NCI-H524 treated with DMSO at 0.1 percent for 48 hours (cell line): ENCODE measurements around the gene OR10H5.

Experiments
- DNase-seq: peaks from one replicate; lab custom pipeline; 2025; lab: John Stamatoyannopoulos, UW

Gene OR10H5

DNA sequence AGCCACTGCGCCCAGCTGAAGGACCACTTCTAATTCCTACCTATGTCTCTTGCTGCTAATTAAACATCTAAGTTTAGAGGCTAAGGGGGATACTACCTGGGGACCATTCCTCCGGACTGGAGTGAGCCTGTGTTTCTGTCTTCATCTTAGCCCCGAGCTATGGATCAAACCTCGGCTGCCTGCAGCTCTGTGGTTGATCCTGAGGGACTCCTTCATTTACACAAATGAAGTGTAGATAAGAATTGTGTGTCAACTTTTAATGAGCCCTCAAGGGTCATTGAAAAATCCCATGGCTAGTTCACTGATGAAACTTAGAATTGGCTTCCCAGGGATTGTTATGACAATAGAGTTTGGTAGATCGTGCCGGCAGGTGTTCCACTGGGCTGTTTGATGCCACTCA is 59.5 kb downstream of the OR10H5 start:
- no peak for DNase-seq

- DNase-seq: no peak
Measured at GRCh38 chr19:15850385-15850784, 62.9 kb downstream of the OR10H5 start.
